Muscle of back (tissue), 11 donors: ENCODE measurements around the gene SLC3A2. TPM values are rescaled to one million over a fixed set of nuclear protein-coding genes. Genes with fewer than 3 reads are reported as not detected.
A peak's percentile ranks its signal among the peaks of the same experiment; 100 is the strongest.

Experiments used
- DNase-seq, 3 donors: peaks; one replicate each; pipeline versions ENCODE4 v3.0.0 to v3.0.0-alpha.2; 2013
- polyA plus RNA-seq, 10 donors: library from polyadenylated mRNA; unstranded; fragments of 120-200 nt; gene quantifications; one replicate each; pipeline ENCODE4 v1.2.1, GENCODE V29; 2013; ENCODE audit not compliant: insufficient read length in 10 of 10

Gene SLC3A2
- polyA plus RNA-seq, 10 donors, result 33.4 to 60.9 (median 42.8) TPM

GRCh38 chr11:62905927-62906531, 25.3 kb downstream of the SLC3A2 start:
- peak; percentile 78 to 89 (median 88) for DNase-seq

DNA sequence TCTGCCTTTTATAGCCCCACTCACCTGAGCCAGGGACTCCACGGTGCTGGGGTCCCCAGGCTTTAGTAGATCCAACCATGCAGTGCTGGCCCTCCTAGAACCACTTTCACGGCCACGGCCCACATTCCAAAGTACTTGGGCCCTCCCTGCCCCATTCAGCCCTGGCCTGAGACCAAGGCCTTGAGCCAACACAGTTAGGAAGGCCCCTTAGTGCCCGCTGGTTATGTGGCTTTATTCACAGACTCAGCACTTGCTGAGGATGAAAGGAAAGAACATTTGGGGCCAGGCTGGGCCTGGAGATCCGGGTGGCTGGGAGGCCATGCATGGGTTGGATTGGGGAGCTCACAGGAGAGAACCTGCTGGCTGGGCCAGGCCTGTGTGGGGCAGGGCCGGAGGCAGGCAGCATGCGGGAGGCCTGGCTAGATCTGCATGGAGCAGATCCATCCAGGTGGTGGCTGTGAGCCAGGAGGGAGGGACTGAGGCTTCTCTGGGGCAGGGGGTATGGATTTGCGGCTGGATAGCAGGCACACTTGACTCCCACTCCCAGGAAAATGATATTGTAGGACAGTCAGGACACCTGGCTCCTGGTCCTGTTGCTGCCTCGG, 27.9 kb downstream of the SLC3A2 start:
- DNase-seq, result no peak

DNA sequence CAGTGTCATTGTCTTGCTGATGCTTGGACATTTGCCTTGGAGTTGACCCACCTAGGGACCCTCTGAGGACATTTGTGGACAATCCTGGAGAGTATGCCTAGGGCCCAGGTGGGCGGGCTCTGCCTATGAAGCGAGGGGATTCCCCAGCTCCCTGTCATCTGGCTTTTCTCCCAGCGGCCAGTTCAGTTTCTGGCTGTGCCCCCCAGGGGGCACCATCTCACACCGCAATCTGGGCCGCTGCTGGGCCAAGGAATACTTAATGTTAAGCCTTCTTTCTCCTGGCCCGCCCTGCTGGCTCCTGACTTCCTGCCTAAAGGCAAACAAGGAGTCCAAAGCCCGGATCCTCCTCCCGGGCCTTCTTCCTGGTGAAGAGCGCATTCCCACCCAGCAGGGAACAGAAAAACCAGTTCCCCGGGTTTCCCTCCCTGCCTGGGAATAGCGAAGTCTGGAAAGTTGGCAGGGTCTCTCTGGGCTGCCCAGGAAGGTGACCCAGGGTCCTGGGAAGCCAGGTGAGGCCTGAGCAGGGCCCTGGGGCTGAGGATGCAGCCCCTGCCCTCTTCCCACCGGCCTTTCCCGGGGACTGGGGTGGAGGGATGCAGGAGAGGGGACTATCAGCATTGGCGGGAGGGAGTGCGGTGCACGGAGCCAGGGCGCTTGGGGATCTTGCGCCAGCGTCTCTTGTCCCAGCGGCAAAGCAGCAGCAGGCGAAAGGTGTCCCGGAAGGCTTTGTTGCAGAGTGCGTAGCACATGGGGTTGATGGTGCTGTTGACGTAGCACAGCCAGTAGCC, 28.6 kb downstream of the SLC3A2 start:
- peak; percentile 53 to 77 (median 64) for DNase-seq

DNA sequence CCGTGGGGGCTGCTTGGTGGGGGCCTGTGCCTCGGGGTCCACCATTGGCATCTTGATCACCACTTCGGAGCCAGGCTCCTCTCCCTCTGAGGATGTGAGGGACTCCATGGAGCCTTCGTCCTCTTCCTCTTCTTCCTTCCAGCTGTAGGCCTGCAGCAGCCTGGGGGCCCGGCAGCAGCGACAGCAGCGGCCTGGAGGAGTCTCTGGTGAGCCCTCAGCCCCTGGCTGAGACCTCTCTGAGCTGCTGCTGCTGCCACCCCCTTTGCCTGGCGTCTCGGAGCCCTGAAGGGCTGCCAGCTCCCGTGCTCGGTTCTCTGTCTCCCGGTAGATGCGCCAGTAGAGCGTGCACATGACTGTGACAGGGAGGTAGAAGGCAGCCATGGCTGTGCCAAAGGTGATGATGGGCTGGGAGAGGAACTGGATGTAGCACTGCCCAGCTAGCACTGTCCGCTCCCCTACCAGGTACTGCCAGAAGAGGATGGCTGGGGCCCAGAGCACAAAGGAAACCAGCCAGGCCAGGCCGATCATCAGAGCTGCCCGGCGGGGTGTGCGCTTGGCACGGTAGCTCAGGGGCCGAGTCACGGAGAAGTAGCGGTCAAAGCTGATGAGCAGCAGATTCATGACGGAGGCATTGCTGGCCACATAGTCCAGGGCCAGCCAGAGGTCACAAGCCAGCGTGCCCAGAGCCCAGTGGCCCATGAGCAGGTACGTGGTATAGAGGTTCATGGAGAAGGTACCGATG, 29.6 kb downstream of the SLC3A2 start:
- DNase-seq, result no peak

GRCh38 chr11:62911137-62912130, 30.7 kb downstream of the SLC3A2 start:
- DNase-seq, result no peak

GRCh38 chr11:62912268-62912667, 31.6 kb downstream of the SLC3A2 start:
- no peak for DNase-seq

DNA sequence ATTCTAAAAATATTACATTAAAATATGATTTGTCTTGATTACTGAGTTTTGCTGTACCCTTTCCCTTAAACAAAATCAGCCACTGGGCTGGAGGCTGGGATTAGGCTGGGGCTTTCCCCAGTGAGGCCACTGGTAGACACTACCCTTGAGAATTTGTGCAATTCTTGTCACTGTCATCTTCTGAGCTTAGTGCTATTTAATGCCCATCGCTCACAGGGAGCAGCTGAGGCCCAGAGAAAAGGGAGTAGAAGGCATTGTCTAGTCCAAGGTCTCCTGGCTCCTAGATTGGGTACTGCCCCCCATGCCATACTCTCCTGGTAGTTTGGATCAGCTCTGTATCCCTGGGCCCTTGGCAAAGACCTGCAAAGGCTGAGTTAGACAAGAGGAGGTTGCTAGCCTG, 33.7 kb downstream of the SLC3A2 start:
- DNase-seq, result no peak

- DNase-seq, result no peak
Measured at GRCh38 chr11:62917906-62918502, 37.3 kb downstream of the SLC3A2 start.

GRCh38 chr11:62918531-62918930, 37.8 kb downstream of the SLC3A2 start:
- DNase-seq, result no peak

- no peak for DNase-seq
Measured at GRCh38 chr11:62919476-62919875, 38.8 kb downstream of the SLC3A2 start.

DNA sequence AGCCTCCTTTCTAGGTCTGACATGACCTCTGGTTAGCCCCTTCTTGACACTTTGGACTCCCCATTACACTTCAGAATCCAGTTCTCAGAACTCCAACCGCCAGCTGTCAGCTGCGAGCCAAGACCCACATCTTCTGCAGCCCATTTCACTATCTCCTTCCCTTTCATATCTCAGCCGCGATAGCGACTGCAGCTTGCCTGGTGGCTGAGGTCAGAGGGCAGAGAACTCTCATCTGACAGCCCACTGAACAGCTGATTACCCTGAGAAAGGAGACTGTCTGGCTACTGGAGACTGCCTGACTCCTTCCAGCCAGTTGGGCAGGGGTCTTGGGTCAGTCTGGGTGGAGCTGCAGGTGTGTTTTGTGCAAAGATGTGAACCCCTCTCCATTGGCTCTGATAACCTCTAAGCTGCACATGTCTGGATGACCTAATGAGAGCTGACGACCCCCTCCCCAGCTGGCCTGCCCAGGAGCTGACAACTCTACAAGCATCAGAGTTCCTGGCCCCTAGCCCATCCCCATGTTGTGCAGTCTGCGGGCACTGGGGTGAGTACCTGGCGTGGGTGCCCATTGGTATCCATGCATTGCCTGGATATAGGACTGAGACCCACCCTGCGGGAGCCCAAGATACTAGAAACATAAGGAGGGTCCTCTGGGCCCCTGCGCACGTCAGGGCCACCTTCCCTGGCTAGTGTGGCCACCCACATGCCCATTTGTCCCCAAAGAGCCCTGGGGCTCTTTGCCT, 39.4 kb downstream of the SLC3A2 start:
- DNase-seq, result no peak

DNA sequence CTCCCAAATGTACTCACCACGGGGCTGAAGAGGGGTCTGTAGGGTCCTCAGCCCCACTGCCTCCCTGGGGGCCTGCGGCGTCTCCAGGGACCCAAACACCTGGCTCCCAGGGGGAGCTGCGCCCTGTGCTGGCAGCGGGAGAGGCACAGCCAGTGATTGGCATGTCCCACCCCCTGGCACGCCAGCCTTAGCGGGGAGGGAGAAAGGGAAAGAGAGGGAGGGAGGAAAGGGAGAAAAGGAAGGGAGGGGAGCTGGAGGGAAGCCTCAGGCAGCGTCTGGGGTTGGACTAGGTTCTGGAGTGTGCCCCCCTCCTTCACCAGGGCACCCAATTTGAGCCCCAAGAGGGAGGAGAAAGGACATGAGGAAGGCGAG, 40.5 kb downstream of the SLC3A2 start, which contains the start of gene CHRM1:
Gene CHRM1 (minus strand): TSS at position 163 of the 372 bp plus-strand sequence. CDS start 10,263 bp downstream, outside the sequence.
- no peak for DNase-seq

DNA sequence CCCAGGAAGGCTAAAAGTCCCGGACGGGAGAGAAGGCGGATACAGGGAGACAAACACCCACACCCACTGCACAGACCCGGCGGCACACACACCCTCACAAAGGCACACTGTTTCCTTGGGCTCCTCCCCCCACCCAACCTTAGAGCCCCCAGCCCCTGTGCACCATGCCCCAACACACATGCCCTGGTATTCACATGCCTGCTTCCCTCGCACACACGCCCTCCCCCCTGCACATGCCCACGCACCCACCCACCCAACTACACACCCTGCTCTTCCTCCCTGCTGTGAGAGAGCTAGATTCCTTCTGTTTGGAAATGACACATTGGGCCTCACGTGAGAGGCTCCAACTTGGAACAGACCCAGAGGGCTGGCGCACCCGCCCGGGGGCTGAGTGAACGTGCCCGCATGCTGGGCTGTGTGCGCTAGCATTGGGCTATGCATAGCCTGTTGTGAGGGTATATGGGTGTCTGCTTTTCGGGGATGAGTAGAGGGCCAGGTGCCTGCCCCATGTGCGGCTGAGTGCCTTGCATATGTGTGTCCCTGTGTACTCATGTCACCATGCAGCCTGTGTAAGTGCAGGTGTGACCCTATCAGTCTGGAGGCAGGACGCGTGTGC, 41.0 kb downstream of the SLC3A2 start:
- peak in 1 of 3 donors; percentile 32 for DNase-seq

GRCh38 chr11:62922189-62922589, 41.5 kb downstream of the SLC3A2 start:
- DNase-seq, result no peak

DNA sequence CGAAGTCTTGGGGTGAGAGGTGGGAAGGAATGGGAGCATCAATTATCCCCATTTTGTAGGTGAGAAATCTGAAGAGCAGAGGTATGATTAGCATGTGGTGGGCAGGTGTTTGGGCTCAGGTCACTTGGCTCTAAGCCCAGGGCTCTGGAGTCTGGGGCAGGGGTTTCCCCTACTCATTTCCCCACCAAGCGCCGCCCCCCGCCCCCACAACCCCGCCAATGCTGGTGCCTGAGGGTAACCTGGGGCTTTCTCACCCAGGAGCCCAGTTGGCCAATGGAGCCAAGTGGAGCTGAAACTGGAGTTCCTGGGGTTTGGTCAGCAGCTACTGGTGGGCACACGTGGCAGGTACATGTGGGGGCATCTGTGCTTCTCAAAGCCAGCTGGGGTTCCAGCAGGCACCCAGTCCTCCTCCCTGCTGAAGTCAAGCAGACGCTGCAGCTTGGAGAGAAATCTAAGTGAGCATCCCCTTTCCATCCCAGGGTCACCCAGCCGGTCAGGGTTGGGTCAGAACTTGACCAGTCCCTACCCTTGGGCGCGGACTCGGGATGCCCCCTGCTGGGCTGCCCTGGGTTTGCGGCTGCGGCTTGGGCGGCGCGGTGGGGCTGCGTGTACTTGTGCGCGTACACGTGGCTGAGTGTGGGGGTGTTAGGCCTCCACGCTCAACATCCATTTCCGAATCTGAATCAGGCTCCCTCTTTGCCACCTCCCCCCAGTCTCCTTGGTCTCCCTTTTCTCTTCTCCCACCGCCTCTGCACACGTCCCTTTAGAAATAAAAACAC, 42.1 kb downstream of the SLC3A2 start:
- peak in 1 of 3 donors; percentile 30 for DNase-seq

GRCh38 chr11:62923601-62924411, 43.1 kb downstream of the SLC3A2 start:
- peak in 1 of 3 donors; percentile 44 for DNase-seq

DNA sequence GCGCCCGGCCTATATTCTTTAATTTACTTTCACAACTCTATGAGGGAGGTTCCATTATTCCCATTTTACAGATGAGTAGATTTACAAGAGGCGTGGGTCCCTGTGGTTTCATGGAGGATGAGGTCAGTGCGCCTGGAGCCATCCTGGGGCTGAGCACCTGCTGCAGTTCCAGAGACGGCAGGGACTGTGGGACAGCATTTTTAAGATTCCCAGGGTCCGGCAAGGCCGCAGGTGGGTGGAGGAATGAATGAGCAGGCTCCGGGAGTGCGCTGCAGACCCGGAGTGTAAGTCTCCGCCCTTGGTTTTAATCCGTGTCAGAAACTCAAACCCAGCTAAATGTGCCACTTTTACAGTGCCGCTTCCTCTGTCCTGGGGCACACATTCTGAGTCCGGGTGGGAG, 44.6 kb downstream of the SLC3A2 start:
- no peak for DNase-seq
